H1 (cell line): ENCODE measurements around the gene WASL. TPM values are rescaled to one million over a fixed set of nuclear protein-coding genes. Genes with fewer than 3 reads are reported as not detected.

Experiments
- ATF3 ChIP-seq: IDR thresholded peaks from 2 replicates; pipeline ENCODE4 v1.6.1; 2011; ENCODE audit warnings: low read depth, mild to moderate bottlenecking, low read length; ENCODE audit not compliant: insufficient read depth
- CHD1 ChIP-seq: IDR thresholded peaks from 2 replicates; pipeline ENCODE4 v1.6.1; 2012; ENCODE audit warnings: low read depth, low read length, improper control_type of control experiment
- polyA plus RNA-seq, 7 experiments: library from polyadenylated mRNA; depleted of rRNA in 3 of 7; stranded (reverse) in 5 of 7; unstranded in 2 of 7; fragments of >200 nt in 5 of 7; fragments of 200-250 nt in 2 of 7; gene quantifications; 1 replicate in 5 of 7; 2 replicates in 1 of 7; 4 replicates in 1 of 7; pipeline versions ENCODE4 v1.2.1 to v1.2.3, GENCODE V29; 2011 to 2013; ENCODE audit warnings: missing spikeins in 2 of 7, mixed read lengths in 2 of 7
- total RNA-seq: library from RNA; stranded (reverse); fragmentation: NEBNext Ultra II Directional; extraction: Animal tissue kit (Norgen Biotek cat#: 25700); gene quantifications from 2 replicates; pipeline ENCODE4 v1.2.1, GENCODE V29; 2021

The WASL gene
- total and polyA plus RNA-seq, 2 of the 8 experiments (the other 6 are each of a cell fraction or from before 2014, with no cell fraction given), result 7.7 to 38.9 TPM

- no peak for TF ChIP-seq ATF3
- no peak for TF ChIP-seq CHD1
Measured at GRCh38 chr7:123679614-123680013, 69.2 kb downstream of the WASL start (continued).
